ENCODE results near the gene DEFB113.

GRCh38 chr6:49946835-49947234 lies 22.6 kb downstream of the DEFB113 start:
- TF ChIP-seq FOXP2 (optimal IDR thresholded peaks at IDR 0.05; ENCODE audit: control extremely low read depth, extremely low read length, insufficient read depth) (no peak), POLR2AphosphoS5 (IDR thresholded peaks at IDR 0.05; ENCODE audit: borderline replicate concordance, low read depth, low read length) (no peak), EZH2 (IDR thresholded peaks at IDR 0.05) (no peak)

Measured in SK-N-MC (cell line).